GM19397 (cell line): ENCODE measurements around the gene LSP1.

Experiments used
- ATAC-seq: cut with Tn5 transposase; IDR thresholded peaks from one replicate; pipeline ENCODE4 v1.9.1; 2021; ENCODE audit warnings: mild to moderate bottlenecking, moderate library complexity; ENCODE audit not compliant: unreplicated experiment

LSP1 gene

DNA sequence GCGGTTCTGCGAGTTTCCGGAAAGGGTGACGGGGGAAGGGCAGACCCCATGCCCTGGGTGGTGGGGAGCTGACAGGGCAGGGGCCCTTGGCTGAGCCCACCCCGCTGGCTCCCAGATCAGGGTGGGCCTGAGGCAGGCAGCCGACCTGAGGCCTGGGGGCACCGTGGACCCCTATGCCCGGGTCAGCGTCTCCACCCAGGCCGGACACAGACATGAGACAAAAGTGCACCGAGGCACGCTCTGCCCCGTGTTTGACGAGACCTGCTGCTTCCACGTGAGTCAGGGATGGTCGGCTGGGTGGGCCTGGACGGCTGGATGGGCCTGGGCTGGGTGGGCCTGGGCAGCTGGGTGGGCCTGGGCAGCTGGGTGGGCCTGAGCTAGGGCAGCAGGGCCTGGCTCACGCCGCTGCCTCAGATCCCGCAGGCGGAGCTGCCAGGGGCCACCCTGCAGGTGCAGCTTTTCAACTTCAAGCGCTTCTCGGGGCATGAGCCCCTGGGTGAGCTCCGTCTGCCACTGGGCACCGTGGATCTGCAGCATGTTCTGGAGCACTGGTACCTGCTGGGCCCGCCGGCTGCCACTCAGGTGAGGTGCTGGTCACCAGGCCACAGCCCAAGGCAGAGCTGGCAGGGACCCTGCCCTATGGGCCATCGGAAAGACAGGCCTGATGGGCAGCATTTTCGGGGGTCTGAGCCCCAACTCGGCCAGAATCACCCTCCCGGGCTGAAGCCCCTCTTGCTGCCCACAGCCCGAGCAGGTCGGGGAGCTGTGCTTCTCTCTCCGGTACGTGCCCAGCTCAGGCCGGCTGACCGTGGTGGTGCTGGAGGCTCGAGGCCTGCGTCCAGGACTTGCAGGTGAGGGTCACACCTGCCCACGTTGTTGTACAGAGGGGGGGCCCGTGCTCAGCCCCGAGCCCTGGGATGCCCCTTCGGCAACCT, 16.6 kb upstream of the LSP1 start:
- no peak for ATAC-seq

DNA sequence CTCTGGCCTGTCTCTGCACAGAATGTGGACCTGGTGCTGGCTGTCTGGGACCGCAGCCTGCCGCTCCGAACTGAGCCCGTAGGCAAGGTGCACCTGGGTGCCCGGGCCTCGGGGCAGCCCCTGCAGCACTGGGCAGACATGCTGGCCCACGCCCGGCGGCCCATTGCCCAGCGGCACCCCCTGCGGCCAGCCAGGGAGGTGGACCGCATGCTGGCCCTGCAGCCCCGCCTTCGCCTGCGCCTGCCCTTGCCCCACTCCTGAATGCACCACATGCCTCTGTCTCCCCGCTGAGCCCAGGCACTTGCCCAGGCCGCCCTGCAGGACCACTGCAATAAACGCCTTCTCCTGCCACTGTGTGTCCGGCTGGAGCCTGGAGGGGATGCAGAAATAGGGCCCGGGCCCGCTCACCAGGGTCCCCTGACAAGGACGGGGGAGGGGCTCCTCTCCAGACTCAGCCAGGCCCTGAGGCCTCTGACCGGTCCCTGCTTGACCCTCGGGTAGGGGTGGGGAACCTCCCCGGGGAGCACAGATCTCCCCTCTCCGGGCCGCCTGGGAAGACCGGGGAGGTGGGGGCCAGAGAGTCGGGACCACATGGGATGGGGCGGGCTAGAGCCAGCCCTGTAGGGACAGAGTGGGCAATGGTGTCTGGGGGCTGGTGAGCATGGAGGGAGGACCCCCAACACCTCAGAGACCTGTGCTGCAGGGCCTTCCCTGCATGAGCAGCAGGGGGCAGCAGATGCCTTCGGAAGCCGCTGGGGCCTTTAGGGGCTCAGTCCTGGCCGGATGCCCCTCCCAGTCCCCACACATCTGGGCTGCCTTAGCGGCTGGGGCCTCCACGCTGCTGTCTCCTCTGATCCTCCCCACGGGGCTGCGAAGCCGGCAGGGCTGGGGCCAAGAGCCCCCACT, 15.5 kb upstream of the LSP1 start:
- peak; percentile 52 for ATAC-seq

GRCh38 chr11:1838077-1838425, 14.8 kb upstream of the LSP1 start:
- ATAC-seq, result no peak

GRCh38 chr11:1838426-1839144, 14.3 kb upstream of the LSP1 start, which contains the start of gene TNNI2:
Gene TNNI2, plus strand, starts transcription at chr11:1838981. Its CDS starts 716 bp downstream, at chr11:1839697.
- ATAC-seq, result no peak

GRCh38 chr11:1839204-1839923, 13.5 kb upstream of the LSP1 start:
- no peak for ATAC-seq

DNA sequence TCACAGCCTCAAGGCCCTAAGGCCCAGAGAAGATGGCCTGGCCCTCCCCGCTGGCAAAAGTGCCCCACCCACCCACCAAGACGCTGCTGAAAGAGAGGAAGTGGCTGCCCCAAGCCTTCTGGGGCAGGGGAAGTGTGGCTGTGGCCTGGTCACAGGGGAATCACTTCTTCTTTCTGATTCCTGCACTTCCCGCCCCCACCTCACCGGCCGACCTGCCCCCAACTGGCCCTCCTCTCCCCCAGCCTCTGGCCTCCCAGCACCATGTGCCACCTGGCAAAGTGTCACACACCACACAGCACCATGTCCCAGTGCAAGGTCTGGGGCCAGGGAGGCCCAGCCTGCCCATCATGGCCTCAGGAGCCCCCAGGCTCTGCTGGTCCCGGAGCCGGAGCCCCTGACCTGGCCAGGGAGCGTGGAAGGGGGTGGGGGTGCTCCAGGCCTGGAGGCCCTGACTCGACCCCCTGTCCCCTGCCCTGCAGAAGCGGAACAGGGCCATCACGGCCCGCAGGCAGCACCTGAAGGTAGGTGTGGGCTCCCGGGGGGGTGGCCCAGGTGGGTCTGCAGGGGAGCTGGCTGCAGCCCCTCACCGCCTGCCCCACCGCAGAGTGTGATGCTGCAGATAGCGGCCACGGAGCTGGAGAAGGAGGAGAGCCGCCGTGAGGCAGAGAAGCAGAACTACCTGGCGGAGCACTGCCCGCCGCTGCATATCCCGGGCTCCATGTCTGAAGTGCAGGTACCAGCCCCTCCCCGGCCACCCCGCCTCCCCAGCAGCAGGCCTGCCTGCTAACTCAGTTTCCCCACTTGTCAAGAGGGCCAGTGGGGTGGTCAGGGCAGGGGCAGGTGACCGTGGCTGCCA, 12.7 kb upstream of the LSP1 start:
- no peak for ATAC-seq

- no peak for ATAC-seq
These were observed 12.0 kb upstream of the LSP1 start for GRCh38 chr11:1840780-1841480.

DNA sequence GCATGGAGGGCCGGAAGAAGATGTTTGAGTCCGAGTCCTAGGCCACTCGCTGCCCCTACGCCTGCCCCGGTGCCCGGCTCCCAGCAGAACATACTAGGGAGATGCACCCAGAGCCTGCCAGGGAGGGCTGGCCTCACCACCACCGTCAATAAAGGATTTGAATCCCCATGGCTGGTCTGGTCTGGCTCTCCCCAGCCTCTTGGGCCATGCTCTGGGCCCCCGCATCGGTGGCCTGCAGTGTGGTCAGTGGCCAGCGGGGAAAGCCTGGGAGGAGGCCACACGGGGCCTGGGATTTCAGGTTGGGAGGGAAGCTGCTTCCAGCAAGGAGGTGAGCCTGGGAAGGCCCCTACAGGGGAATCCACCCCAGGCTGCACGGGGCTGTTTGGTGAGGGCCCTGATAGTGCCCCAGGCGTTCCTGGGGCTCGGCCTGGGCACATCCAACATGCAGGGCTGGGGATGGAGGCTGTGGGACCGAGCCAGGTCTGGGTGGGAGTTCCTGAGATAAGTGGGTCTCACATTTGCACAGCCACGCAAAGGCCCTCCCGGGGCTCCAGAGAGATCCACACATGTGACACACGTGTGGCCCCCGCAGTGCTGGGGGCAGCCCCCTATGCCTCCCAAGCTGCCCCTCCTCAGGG, 11.3 kb upstream of the LSP1 start:
- ATAC-seq, result no peak

- no peak for ATAC-seq
These were observed 10.5 kb upstream of the LSP1 start for GRCh38 chr11:1842149-1843097.

GRCh38 chr11:1843098-1843473, 9.8 kb upstream of the LSP1 start:
- no peak for ATAC-seq

DNA sequence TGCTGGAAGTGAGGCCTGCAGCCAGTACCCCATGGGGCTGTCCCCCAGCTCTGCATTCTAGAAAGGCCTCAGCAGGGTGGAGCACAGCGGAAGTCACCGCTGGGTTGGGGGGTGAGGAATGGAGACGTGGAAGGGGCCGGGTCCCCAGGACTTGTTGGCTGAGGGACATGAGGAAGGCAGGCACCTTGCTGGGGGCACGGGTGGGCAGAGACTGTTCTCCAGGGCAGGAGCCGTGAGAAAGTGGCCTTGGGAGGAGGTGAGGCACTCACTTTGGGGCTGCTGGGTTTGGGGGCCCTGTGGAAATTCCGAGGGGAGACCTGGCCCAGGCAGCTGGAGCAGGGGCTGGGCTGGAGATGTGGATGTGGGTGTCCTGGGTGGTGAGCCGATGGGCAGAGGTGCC, 9.1 kb upstream of the LSP1 start:
- ATAC-seq, result no peak

DNA sequence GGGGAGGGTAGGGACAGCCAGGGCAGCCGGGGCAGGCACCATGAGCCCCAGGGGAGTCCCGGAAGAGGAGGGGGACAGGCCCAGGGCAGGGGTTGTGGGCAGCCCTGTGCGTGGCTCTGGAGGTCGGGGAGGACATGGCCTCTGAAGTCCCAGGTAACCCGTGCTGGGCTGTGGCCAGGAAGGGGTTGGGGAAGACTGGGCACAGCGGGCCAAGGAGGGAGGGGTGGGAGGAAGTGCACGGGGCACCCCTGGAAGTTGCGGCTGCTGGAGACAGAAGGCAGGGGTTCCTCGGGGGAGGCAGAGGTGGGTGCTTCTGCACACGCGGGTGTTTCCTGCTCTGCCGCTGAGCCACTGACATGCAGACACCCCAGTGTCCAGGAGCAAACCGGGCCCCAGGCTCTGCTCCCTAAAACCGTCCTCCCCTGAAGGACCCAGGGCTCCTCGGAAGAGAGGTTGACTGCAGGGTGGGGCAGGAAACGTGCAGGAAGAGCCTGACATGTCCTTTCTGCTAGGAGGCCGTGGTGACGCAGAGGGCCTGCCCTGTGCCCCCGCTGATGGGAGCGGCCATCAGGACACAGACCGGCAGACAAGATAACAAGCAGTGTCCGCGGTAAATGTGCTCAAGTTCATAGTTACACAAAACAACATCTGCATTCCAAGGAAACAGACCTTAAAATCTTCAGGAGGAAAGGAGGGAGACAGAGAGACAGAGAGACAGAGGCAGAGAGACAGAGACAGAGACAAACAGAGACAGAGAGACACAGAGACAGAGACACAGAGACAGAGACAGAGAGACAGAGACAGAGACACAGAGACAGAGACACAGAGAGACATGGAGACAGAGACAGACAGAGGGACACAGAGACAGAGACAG, 8.4 kb upstream of the LSP1 start:
- no peak for ATAC-seq

DNA sequence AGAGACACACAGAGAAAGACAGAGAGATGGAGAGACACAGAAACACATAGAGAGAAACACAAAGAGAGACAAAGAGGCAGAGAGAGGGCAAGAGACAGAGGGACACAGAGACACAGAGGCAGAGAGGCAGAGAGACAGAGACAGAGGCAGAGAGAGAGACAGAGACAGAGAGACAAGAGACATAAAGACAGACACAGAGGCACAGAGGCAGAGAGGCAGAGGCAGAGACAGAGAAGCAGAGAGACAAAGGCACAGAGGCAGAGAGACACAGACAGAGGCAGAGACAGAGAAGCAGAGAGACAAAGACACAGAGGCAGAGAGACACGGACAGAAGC, 7.8 kb upstream of the LSP1 start:
- no peak for ATAC-seq

- no peak for ATAC-seq
These were observed 7.1 kb upstream of the LSP1 start for GRCh38 chr11:1845561-1846452.

GRCh38 chr11:1846453-1846932, 6.4 kb upstream of the LSP1 start:
- no peak for ATAC-seq
